ENCODE measurements around the gene SMYD3. TPM values are rescaled to one million over a fixed set of nuclear protein-coding genes. Genes with fewer than 3 reads are reported as not detected.

The SMYD3 gene
- total and polyA plus RNA-seq, 9 of the 15 experiments (the other 6 are each of a cell fraction or from before 2014, with no cell fraction given) = 128 to 440 (median 197) TPM

DNA sequence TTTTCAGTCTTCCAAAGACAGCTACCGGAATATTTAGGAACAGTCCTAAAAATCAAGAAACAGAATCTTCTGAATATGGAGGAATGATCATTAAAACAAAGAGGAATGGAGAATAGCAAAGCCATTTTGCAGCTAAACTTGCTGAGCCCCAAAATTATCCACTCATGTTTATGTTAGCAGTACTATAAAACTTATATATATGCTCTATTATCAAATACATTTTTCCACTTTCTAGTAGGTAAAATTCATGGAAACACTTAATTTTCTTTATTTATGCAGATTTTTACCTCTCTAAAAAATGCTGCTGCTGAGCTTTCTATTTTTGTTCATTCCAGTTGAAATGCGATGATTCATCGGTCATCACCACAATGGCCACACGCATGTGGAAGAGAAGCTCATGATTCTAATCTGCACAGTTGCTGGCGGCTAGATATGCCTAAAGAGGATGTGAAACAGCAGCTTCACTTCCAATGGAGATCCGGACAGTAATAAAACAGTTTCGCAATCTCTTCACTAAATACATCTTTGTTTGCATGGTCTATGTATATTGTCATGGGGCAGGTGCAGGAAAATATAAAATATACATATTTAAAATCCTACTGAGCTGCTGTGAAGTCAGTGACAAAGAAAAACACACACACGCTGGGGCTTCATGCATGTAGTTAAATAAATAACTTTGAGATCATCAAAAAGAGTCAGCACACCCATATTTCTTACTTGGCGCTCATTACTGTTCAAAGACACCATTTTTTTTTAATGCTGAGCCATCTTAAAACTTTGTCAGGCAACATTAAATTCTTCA lies 292.2 kb downstream of the SMYD3 start (continued):
- TF ChIP-seq, protein P1, sequence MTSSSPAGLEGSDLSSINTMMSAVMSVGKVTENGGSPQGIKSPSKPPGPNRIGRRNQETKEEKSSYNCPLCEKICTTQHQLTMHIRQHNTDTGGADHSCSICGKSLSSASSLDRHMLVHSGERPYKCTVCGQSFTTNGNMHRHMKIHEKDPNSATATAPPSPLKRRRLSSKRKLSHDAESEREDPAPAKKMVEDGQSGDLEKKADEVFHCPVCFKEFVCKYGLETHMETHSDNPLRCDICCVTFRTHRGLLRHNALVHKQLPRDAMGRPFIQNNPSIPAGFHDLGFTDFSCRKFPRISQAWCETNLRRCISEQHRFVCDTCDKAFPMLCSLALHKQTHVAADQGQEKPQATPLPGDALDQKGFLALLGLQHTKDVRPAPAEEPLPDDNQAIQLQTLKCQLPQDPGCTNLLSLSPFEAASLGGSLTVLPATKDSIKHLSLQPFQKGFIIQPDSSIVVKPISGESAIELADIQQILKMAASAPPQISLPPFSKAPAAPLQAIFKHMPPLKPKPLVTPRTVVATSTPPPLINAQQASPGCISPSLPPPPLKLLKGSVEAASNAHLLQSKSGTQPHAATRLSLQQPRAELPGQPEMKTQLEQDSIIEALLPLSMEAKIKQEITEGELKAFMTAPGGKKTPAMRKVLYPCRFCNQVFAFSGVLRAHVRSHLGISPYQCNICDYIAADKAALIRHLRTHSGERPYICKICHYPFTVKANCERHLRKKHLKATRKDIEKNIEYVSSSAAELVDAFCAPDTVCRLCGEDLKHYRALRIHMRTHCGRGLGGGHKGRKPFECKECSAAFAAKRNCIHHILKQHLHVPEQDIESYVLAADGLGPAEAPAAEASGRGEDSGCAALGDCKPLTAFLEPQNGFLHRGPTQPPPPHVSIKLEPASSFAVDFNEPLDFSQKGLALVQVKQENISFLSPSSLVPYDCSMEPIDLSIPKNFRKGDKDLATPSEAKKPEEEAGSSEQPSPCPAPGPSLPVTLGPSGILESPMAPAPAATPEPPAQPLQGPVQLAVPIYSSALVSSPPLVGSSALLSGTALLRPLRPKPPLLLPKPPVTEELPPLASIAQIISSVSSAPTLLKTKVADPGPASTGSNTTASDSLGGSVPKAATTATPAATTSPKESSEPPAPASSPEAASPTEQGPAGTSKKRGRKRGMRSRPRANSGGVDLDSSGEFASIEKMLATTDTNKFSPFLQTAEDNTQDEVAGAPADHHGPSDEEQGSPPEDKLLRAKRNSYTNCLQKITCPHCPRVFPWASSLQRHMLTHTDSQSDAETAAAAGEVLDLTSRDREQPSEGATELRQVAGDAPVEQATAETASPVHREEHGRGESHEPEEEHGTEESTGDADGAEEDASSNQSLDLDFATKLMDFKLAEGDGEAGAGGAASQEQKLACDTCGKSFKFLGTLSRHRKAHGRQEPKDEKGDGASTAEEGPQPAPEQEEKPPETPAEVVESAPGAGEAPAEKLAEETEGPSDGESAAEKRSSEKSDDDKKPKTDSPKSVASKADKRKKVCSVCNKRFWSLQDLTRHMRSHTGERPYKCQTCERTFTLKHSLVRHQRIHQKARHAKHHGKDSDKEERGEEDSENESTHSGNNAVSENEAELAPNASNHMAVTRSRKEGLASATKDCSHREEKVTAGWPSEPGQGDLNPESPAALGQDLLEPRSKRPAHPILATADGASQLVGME (CRISPR knock-in tag; IDR thresholded peaks at IDR 0.05) = 0 out of 2 replicates have a peak, but pooled peaks have one; percentile 32
- TF ChIP-seq CBX3 (IDR thresholded peaks at IDR 0.05; ENCODE audit: borderline replicate concordance in 1 of 2, low read length in 2 of 2) = peak in 1 of 2 experiments; percentile 96; a peak in 2 of 3 replicates
- no peak for TF ChIP-seq NFIX (CRISPR knock-in tag; IDR thresholded peaks at IDR 0.05; ENCODE audit: low read depth)
- peak; percentile 98 for TF ChIP-seq SMARCE1 (IDR thresholded peaks at IDR 0.05)
- TF ChIP-seq FIP1L1 (IDR thresholded peaks at IDR 0.05; ENCODE audit: low read depth, low read length, poor library complexity, severe bottlenecking) = no peak
- TF ChIP-seq, protein P2, sequence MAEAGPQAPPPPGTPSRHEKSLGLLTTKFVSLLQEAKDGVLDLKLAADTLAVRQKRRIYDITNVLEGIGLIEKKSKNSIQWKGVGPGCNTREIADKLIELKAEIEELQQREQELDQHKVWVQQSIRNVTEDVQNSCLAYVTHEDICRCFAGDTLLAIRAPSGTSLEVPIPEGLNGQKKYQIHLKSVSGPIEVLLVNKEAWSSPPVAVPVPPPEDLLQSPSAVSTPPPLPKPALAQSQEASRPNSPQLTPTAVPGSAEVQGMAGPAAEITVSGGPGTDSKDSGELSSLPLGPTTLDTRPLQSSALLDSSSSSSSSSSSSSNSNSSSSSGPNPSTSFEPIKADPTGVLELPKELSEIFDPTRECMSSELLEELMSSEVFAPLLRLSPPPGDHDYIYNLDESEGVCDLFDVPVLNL (CRISPR knock-in tag; IDR thresholded peaks at IDR 0.05; ENCODE audit: low read depth) = no peak
- TF ChIP-seq SREBF1 (IDR thresholded peaks at IDR 0.05; ENCODE audit: borderline replicate concordance, low read depth, low read length) = no peak
- no peak for TF ChIP-seq CHD1 (IDR thresholded peaks at IDR 0.05; ENCODE audit: low read length)
- TF ChIP-seq, protein P3, sequence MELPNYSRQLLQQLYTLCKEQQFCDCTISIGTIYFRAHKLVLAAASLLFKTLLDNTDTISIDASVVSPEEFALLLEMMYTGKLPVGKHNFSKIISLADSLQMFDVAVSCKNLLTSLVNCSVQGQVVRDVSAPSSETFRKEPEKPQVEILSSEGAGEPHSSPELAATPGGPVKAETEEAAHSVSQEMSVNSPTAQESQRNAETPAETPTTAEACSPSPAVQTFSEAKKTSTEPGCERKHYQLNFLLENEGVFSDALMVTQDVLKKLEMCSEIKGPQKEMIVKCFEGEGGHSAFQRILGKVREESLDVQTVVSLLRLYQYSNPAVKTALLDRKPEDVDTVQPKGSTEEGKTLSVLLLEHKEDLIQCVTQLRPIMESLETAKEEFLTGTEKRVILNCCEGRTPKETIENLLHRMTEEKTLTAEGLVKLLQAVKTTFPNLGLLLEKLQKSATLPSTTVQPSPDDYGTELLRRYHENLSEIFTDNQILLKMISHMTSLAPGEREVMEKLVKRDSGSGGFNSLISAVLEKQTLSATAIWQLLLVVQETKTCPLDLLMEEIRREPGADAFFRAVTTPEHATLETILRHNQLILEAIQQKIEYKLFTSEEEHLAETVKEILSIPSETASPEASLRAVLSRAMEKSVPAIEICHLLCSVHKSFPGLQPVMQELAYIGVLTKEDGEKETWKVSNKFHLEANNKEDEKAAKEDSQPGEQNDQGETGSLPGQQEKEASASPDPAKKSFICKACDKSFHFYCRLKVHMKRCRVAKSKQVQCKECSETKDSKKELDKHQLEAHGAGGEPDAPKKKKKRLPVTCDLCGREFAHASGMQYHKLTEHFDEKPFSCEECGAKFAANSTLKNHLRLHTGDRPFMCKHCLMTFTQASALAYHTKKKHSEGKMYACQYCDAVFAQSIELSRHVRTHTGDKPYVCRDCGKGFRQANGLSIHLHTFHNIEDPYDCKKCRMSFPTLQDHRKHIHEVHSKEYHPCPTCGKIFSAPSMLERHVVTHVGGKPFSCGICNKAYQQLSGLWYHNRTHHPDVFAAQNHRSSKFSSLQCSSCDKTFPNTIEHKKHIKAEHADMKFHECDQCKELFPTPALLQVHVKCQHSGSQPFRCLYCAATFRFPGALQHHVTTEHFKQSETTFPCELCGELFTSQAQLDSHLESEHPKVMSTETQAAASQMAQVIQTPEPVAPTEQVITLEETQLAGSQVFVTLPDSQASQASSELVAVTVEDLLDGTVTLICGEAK (IDR thresholded peaks at IDR 0.05) = peak; percentile 28; the same call in 1 of the 2 replicates
- TF ChIP-seq, protein P3 (CRISPR knock-in tag; IDR thresholded peaks at IDR 0.05) = no peak

All from K562 (cell line).